Left lobe of liver (tissue), 2 donors: ENCODE data around the gene SNTG2. TPM values are rescaled to one million over a fixed set of nuclear protein-coding genes. Genes with fewer than 3 reads are reported as not detected.
"Not testable (repeated sequence)": the region's sequence is repeated elsewhere in the genome, so short reads cannot be mapped to it uniquely, and the experiment has no call there.

Experiments used
- ATAC-seq: fragments of 200-7000 bp; cut with Tn5 transposase; one replicate; pipeline ENCODE4 v1.9.1; 2020; ENCODE audit warnings: mild to moderate bottlenecking, moderate library complexity
- DNase-seq: peaks from one replicate; pipeline ENCODE4 v3.0.0-alpha.2; 2020; ENCODE audit warnings: low spot score
- total RNA-seq: library from RNA; stranded (reverse); gene quantifications from one replicate; pipeline ENCODE4 v1.2.1, GENCODE V29; 2021
- donor health status: DM: no; HTN: no; CAD: no; lungs with moderate emphysema.
- donor health status: DM: no; HTN: yes; CAD: no.

Gene SNTG2
- total RNA-seq, 1 donor from 2014 or later = not detected

- no peak for DNase-seq
- peak; percentile 25 for ATAC-seq
Observed at GRCh38 chr2:1081451-1082225, 131.0 kb downstream of the SNTG2 start.

- DNase-seq (no peak), ATAC-seq (no peak)
Observed at GRCh38 chr2:1082456-1083205, 132.0 kb downstream of the SNTG2 start.

GRCh38 chr2:1088192-1088860 lies 137.7 kb downstream of the SNTG2 start:
- no peak for ATAC-seq

GRCh38 chr2:1088940-1089339 lies 138.3 kb downstream of the SNTG2 start:
- DNase-seq (no peak), ATAC-seq (no peak)

More at GRCh38 chr2:1088192-1088860, 137.7 kb downstream of the SNTG2 start:
- DNase-seq = no peak

GRCh38 chr2:1091895-1092585 lies 141.4 kb downstream of the SNTG2 start:
- DNase-seq (no peak), ATAC-seq (no peak)

- not testable (repeated sequence) for DNase-seq, ATAC-seq
Observed at GRCh38 chr2:1093668-1094067, 143.0 kb downstream of the SNTG2 start.

GRCh38 chr2:1097101-1097500 lies 146.5 kb downstream of the SNTG2 start:
- ATAC-seq = no peak

GRCh38 chr2:1099418-1099817 lies 148.8 kb downstream of the SNTG2 start:
- DNase-seq (no peak), ATAC-seq (no peak)

More at GRCh38 chr2:1097101-1097500, 146.5 kb downstream of the SNTG2 start:
- no peak for DNase-seq

GRCh38 chr2:1101011-1101782 lies 150.5 kb downstream of the SNTG2 start:
- DNase-seq = no peak
- ATAC-seq = no peak

- ATAC-seq = no peak
Observed at GRCh38 chr2:1101982-1102590, 151.4 kb downstream of the SNTG2 start.

GRCh38 chr2:1104364-1104763 lies 153.7 kb downstream of the SNTG2 start:
- DNase-seq (no peak), ATAC-seq (no peak)

More at GRCh38 chr2:1101982-1102590, 151.4 kb downstream of the SNTG2 start:
- no peak for DNase-seq

GRCh38 chr2:1106344-1106743 lies 155.7 kb downstream of the SNTG2 start:
- DNase-seq, ATAC-seq: not testable (repeated sequence)

- no peak for ATAC-seq
Observed at GRCh38 chr2:1115843-1116539, 165.3 kb downstream of the SNTG2 start.

GRCh38 chr2:1117569-1117968 lies 166.9 kb downstream of the SNTG2 start:
- DNase-seq (no peak), ATAC-seq (no peak)

More at GRCh38 chr2:1115843-1116539, 165.3 kb downstream of the SNTG2 start:
- DNase-seq = no peak

- DNase-seq (no peak), ATAC-seq (no peak)
Observed at GRCh38 chr2:1125217-1125616, 174.6 kb downstream of the SNTG2 start.

GRCh38 chr2:1125633-1126370 lies 175.2 kb downstream of the SNTG2 start:
- ATAC-seq (no peak), DNase-seq (no peak)

GRCh38 chr2:1129982-1130381 lies 179.3 kb downstream of the SNTG2 start:
- no peak for ATAC-seq
- no peak for DNase-seq

GRCh38 chr2:1130922-1131321 lies 180.3 kb downstream of the SNTG2 start:
- ATAC-seq = no peak
- no peak for DNase-seq
